Loucy (cell line): ENCODE results near the gene PDS5A.
"Not testable (repeated sequence)": the region's sequence is repeated elsewhere in the genome, so short reads cannot be mapped to it uniquely, and the experiment has no call there.

Experiments used
- H2AFZ ChIP-seq: fragments of 200-600 bp; sonication (generic); 2 replicates; pipeline ENCODE4 v1.6.0; 2016; ENCODE audit warnings: antibody characterized with exemption, mild to moderate bottlenecking, low read length, moderate library complexity
- H3F3A ChIP-seq: fragments of 200-600 bp; 2 replicates; pipeline ENCODE4 v1.6.0; 2016; ENCODE audit warnings: antibody characterized with exemption, low read depth, mild to moderate bottlenecking
- H3K27me3 ChIP-seq: fragments of 200-600 bp; sonication (generic); 2 replicates; pipeline ENCODE4 v1.6.1; 2014; ENCODE audit warnings: low read length, mild to moderate bottlenecking; ENCODE audit not compliant: insufficient read depth, poor library complexity, severe bottlenecking
- H3K36me3 ChIP-seq: fragments of 200-600 bp; sonication (generic); 2 replicates; pipeline ENCODE4 v1.6.1; 2016; ENCODE audit warnings: low read length; ENCODE audit not compliant: insufficient read depth
- H3K4me1 ChIP-seq: fragments of 200-600 bp; sonication (generic); 2 replicates; pipeline ENCODE4 v1.5.1; 2014; ENCODE audit warnings: low read length, mild to moderate bottlenecking; ENCODE audit not compliant: insufficient read depth, poor library complexity, severe bottlenecking
- H3K4me2 ChIP-seq: fragments of 200-600 bp; sonication (generic); 2 replicates; pipeline ENCODE4 v1.6.0; 2014; ENCODE audit warnings: antibody characterized with exemption, low read length, low read depth, mild to moderate bottlenecking; ENCODE audit not compliant: poor library complexity, severe bottlenecking
- H3K4me3 ChIP-seq: fragments of 200-600 bp; sonication (generic); 2 replicates; pipeline ENCODE4 v1.5.1; 2014; ENCODE audit warnings: low read length, mild to moderate bottlenecking, mixed read lengths; ENCODE audit not compliant: poor library complexity, severe bottlenecking
- H3K79me2 ChIP-seq: fragments of 200-600 bp; sonication (generic); 2 replicates; pipeline ENCODE4 v1.6.1; 2014; ENCODE audit warnings: low read length; ENCODE audit not compliant: insufficient read depth
- H3K9ac ChIP-seq: fragments of 200-600 bp; sonication (generic); 2 replicates; pipeline ENCODE4 v1.6.0; 2014; ENCODE audit warnings: mild to moderate bottlenecking, low read depth, low read length, moderate library complexity; ENCODE audit not compliant: poor library complexity, severe bottlenecking
- H3K9me2 ChIP-seq: fragments of 200-600 bp; sonication (generic); replicated peaks from 2 replicates; pipeline ENCODE4 v1.6.1; 2016; ENCODE audit warnings: low read depth, low read length, mixed read lengths
- H3K9me3 ChIP-seq: fragments of 200-600 bp; sonication (generic); 2 replicates; pipeline ENCODE4 v1.6.1; 2014; ENCODE audit warnings: mild to moderate bottlenecking, antibody characterized with exemption, low read length, low read depth; ENCODE audit not compliant: insufficient read depth
- H4K20me1 ChIP-seq: fragments of 200-600 bp; sonication (generic); 2 replicates; pipeline ENCODE4 v1.6.0; 2014; ENCODE audit warnings: antibody characterized with exemption, low read length, mild to moderate bottlenecking; ENCODE audit not compliant: insufficient read depth, poor library complexity, severe bottlenecking
- EZH2phosphoT487 ChIP-seq: fragments of 200-600 bp; IDR thresholded peaks from 2 replicates; pipeline ENCODE4 v1.6.1; 2018; ENCODE audit warnings: antibody characterized with exemption, mild to moderate bottlenecking, moderate library complexity, borderline replicate concordance
- TF ChIP-seq, protein P1 (sequence below): fragments of 200-600 bp; sonication (generic); conservative IDR thresholded peaks from 2 replicates; pipeline ENCODE4 v1.5.1; 2014; ENCODE audit warnings: mild to moderate bottlenecking, antibody characterized with exemption, low read length

The PDS5A gene

DNA sequence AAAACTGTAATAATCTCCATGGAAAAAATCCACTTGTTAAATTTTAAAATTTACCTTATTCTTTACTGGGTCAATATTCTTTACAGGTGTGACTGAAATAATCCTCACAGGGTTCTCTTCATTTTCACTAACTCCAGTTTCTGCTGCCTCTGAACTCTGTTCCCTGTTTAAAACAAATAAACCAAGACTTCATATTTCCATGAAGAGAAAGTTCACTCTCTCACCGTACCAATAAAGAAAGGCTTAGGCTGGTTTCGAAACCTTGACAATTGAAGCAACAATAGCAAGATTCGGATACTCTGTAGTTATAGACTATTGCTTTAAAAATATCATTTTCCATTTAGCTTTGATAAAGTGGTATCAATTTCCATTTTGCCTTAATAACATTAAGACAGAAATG is 135.8 kb downstream of the PDS5A start:
- H3K9me2 ChIP-seq, result no peaks in the 10 kb centered on the region
- H3K36me3 ChIP-seq, result peaks cover 73% of the 10 kb centered on the region

DNA sequence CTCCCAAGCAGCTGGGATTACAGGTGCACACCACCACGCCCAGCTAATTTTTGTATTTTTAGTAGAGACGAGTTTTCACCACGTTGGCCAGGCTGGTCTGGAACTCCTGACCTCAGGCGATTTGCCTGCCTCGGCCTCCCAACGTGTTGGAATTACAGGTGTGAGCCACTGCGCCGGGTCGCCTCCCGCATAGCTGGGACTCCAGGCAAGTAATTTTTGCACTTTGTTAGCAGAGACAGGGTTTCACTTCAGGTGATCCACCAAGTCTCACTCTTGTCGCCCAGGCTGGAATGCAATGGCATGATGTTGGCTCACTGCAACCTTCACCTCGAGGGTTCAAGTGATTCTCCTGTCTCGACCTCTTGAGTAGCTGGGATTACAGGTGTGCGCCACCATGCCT is 137.2 kb downstream of the PDS5A start:
- not testable (repeated sequence) for H3K4me2 ChIP-seq, H3K4me1 ChIP-seq, H4K20me1 ChIP-seq, H3K4me3 ChIP-seq, H3F3A ChIP-seq, H3K9me3 ChIP-seq, H3K27me3 ChIP-seq, H3K9ac ChIP-seq, H3K79me2 ChIP-seq, H3K9me2 ChIP-seq, H2AFZ ChIP-seq
- H3K36me3 ChIP-seq, result peaks cover 70% of the 10 kb centered on the region

More for the DNA sequence above, 135.8 kb downstream of the PDS5A start:
- H3K4me3 ChIP-seq, result no peak overlapping the region
- no peaks in the 10 kb centered on the region for H3F3A ChIP-seq
- no peaks in the 10 kb centered on the region for H3K27me3 ChIP-seq
- no peak overlapping the region for H3K4me2 ChIP-seq
- H3K79me2 ChIP-seq, result no peaks in the 10 kb centered on the region
- no peak overlapping the region for H3K9ac ChIP-seq
- H2AFZ ChIP-seq, result no peak overlapping the region
- no peaks in the 10 kb centered on the region for H3K4me1 ChIP-seq
- no peaks in the 10 kb centered on the region for H4K20me1 ChIP-seq
- TF ChIP-seq EZH2phosphoT487, result no peak
- TF ChIP-seq, protein P1, sequence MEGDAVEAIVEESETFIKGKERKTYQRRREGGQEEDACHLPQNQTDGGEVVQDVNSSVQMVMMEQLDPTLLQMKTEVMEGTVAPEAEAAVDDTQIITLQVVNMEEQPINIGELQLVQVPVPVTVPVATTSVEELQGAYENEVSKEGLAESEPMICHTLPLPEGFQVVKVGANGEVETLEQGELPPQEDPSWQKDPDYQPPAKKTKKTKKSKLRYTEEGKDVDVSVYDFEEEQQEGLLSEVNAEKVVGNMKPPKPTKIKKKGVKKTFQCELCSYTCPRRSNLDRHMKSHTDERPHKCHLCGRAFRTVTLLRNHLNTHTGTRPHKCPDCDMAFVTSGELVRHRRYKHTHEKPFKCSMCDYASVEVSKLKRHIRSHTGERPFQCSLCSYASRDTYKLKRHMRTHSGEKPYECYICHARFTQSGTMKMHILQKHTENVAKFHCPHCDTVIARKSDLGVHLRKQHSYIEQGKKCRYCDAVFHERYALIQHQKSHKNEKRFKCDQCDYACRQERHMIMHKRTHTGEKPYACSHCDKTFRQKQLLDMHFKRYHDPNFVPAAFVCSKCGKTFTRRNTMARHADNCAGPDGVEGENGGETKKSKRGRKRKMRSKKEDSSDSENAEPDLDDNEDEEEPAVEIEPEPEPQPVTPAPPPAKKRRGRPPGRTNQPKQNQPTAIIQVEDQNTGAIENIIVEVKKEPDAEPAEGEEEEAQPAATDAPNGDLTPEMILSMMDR, result no peak
- no peaks in the 10 kb centered on the region for H3K9me3 ChIP-seq

DNA sequence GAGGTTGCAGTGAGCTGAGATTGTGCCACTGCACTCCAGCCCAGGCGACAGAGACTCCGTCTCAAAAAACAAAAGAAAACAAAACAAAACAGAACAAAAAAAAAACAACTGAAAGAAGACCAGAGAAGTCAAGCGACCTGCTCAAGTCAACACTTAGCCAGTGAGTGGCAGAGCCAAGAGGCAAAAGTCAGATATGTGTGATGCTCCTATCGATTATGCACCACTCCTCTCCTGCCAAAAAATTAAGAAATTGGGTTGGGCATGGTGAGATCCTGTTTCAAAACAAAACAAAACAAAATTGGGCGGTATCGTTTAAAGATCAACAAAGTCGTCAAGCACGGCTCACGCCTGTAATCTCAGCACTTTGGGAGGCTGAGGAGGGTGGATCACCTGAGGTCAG is 137.7 kb downstream of the PDS5A start:
- Histone ChIP-seq H4K20me1 (no peaks in the 10 kb centered on the region), H3K9me2 (no peaks in the 10 kb centered on the region), H3K4me1 (no peaks in the 10 kb centered on the region), H3K27me3 (no peaks in the 10 kb centered on the region), H3K9ac (no peak overlapping the region), H3K4me3 (no peak overlapping the region), H3K4me2 (no peak overlapping the region), H2AFZ (no peak overlapping the region), H3K9me3 (no peaks in the 10 kb centered on the region), H3K36me3 (peaks cover 72% of the 10 kb centered on the region), H3F3A (no peaks in the 10 kb centered on the region), H3K79me2 (no peaks in the 10 kb centered on the region)
- TF ChIP-seq, protein P1, result no peak
- no peak for TF ChIP-seq EZH2phosphoT487

DNA sequence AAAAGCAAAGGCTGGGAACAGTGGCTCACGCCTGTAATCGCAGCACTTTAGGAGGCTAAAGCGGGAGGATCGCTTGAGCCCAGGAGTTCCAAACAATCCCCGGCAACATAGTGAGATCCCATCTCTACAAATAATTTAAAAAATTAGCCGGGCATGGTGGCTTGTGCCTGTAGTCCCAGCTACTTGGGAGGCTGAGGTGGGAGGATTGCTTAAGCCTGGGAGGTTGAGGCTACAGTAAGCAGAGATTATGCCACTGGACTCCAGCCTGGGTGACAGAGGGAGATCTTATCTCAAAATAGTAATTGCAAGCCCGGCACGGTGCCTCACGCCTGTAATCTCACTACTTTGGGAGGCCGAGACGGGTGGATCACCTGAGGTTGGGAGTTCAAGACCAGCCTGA is 139.3 kb downstream of the PDS5A start:
- H3K4me2 ChIP-seq, H3K4me3 ChIP-seq, H4K20me1 ChIP-seq, H3K79me2 ChIP-seq, H3K4me1 ChIP-seq, H3K27me3 ChIP-seq, H3F3A ChIP-seq, H3K9me3 ChIP-seq, H3K9me2 ChIP-seq, H3K9ac ChIP-seq, H2AFZ ChIP-seq: not testable (repeated sequence)
- H3K36me3 ChIP-seq, result peaks cover 67% of the 10 kb centered on the region
